Thymus (tissue), 11 donors: ENCODE measurements around the gene PAX4. TPM values are rescaled to one million over a fixed set of nuclear protein-coding genes. Genes with fewer than 3 reads are reported as not detected.
A peak's percentile ranks its signal among the peaks of the same experiment; 100 is the strongest.

Source experiments
- DNase-seq, 9 donors: peaks; one replicate each; pipeline ENCODE4 v3.0.0-alpha.2; 2013; ENCODE audit warnings: low spot score in 9 of 9, low read depth in 6 of 9, missing footprints in 1 of 9
- H3K27ac ChIP-seq, 2 donors: one replicate each; pipeline ENCODE4 v1.5.1; 2013; ENCODE audit warnings: control low read depth in 1 of 2, low read depth in 1 of 2, low read length in 1 of 2, mild to moderate bottlenecking in 1 of 2, moderate library complexity in 1 of 2
- H3K27me3 ChIP-seq, 2 donors: one replicate each; pipeline ENCODE4 v1.5.1; 2013; ENCODE audit warnings: low read length in 1 of 2; ENCODE audit not compliant: control insufficient read depth in 2 of 2, insufficient read depth in 1 of 2
- H3K36me3 ChIP-seq, 2 donors: one replicate each; pipeline ENCODE4 v1.5.1; 2013; ENCODE audit warnings: low read length in 1 of 2, mild to moderate bottlenecking in 1 of 2, moderate library complexity in 1 of 2; ENCODE audit not compliant: control insufficient read depth in 2 of 2, insufficient read depth in 2 of 2
- H3K4me1 ChIP-seq, 2 donors: one replicate each; pipeline ENCODE4 v1.5.1; 2013; ENCODE audit warnings: low read length in 2 of 2; ENCODE audit not compliant: control insufficient read depth in 2 of 2, insufficient read depth in 2 of 2
- H3K4me3 ChIP-seq, 2 donors: one replicate each; pipeline ENCODE4 v1.5.1; 2013; ENCODE audit warnings: low read length in 2 of 2, control low read depth in 1 of 2, mild to moderate bottlenecking in 1 of 2
- H3K9me3 ChIP-seq, 2 donors: one replicate each; pipeline ENCODE4 v1.5.1; 2013; ENCODE audit warnings: low read length in 1 of 2, mild to moderate bottlenecking in 1 of 2; ENCODE audit not compliant: control insufficient read depth in 2 of 2, insufficient read depth in 1 of 2
- WGBS: extraction: QIAGEN DNeasy Blood & Tissue Kit; methylation state at CpG from one replicate; pipeline ENCODE4 v1.1.7; 2013; 5-methylcytosine and 5-hydroxymethylcytosine counted together
- polyA plus RNA-seq: library from polyadenylated mRNA; stranded (reverse); fragments of 200-250 nt; gene quantifications from one replicate; pipeline ENCODE4 v1.2.3, GENCODE V29; 2013
- total RNA-seq: library from RNA; stranded (reverse); fragments of 120-200 nt; gene quantifications from one replicate; pipeline ENCODE4 v1.2.4, GENCODE V29; 2013
- donor health status: healthy.

Gene PAX4
- total and polyA plus RNA-seq, 2 donors: 0.11 TPM; not detected in 1

- no peaks in the 10 kb centered on the region for H3K27me3 ChIP-seq
- WGBS: 95% methylated on average over 4 of the region's 4 CpGs
- H3K36me3 ChIP-seq: peaks cover 0 to 8% of the 10 kb centered on the region in 2 donors
- H3K9me3 ChIP-seq: no peaks in the 10 kb centered on the region
- no peak for DNase-seq
- no peak overlapping the region for H3K27ac ChIP-seq
- H3K4me1 ChIP-seq: peaks cover 21% of the 10 kb centered on the region in 2 donors
- H3K4me3 ChIP-seq: no peak overlapping the region
Measured at GRCh38 chr7:127653396-127653795, 35.5 kb upstream of the PAX4 start.

- Histone ChIP-seq H3K27ac (peak overlapping the region; percentile 51 to 84), H3K4me3 (peak overlapping the region; percentile 56 to 68), H3K9me3 (no peaks in the 10 kb centered on the region), H3K36me3 (peaks cover 0 to 4% of the 10 kb centered on the region in 2 donors), H3K27me3 (no peaks in the 10 kb centered on the region), H3K4me1 (peaks cover 21% of the 10 kb centered on the region in 2 donors)
- WGBS: 4% methylated on average over 38 of the region's 38 CpGs
- peak in 2 of 9 donors; percentile 6 to 13 for DNase-seq
Measured at GRCh38 chr7:127652333-127653248, 34.6 kb upstream of the PAX4 start.

- peak within 1 kb of the TSS; percentile 90 to 96 for H3K27ac ChIP-seq
- WGBS: under 1% methylated on average over 67 of the region's 67 CpGs
- H3K9me3 ChIP-seq: no peaks in the 10 kb centered on the region
- peak within 1 kb of the TSS; percentile 56 to 68 for H3K4me3 ChIP-seq
- peaks cover 21% of the 10 kb centered on the region in 2 donors for H3K4me1 ChIP-seq
- peak; percentile 93 to 99 (median 98) for DNase-seq
- H3K27me3 ChIP-seq: no peaks in the 10 kb centered on the region
- no peaks in the 10 kb centered on the region for H3K36me3 ChIP-seq
Measured at GRCh38 chr7:127651556-127652332, 33.8 kb upstream of the PAX4 start, which contains the start of gene SND1. TSS of gene SND1 (plus strand) at chr7:127652194. CDS start at chr7:127652374, 180 bp downstream.

GRCh38 chr7:127650847-127651555 lies 33.1 kb upstream of the PAX4 start:
- 48% methylated on average over 29 of the region's 29 CpGs for WGBS
- peak overlapping the region; percentile 56 to 68 for H3K4me3 ChIP-seq
- H3K9me3 ChIP-seq: no peaks in the 10 kb centered on the region
- H3K27me3 ChIP-seq: no peaks in the 10 kb centered on the region
- H3K27ac ChIP-seq: peak overlapping the region; percentile 90 to 96
- peaks cover 21 to 25% of the 10 kb centered on the region in 2 donors for H3K4me1 ChIP-seq
- no peaks in the 10 kb centered on the region for H3K36me3 ChIP-seq
- peak in 1 of 9 donors; percentile 7 for DNase-seq

- no peaks in the 10 kb centered on the region for H3K9me3 ChIP-seq
- peaks cover 17 to 21% of the 10 kb centered on the region in 2 donors for H3K4me1 ChIP-seq
- no peak overlapping the region for H3K4me3 ChIP-seq
- H3K27ac ChIP-seq: no peak overlapping the region
- no peaks in the 10 kb centered on the region for H3K27me3 ChIP-seq
- no peak for DNase-seq
- WGBS: 97% methylated on average over 2 of the region's 2 CpGs
- no peaks in the 10 kb centered on the region for H3K36me3 ChIP-seq
Measured at GRCh38 chr7:127648986-127649385, 31.0 kb upstream of the PAX4 start.

GRCh38 chr7:127647636-127648035 lies 29.7 kb upstream of the PAX4 start:
- Histone ChIP-seq H3K27me3 (no peaks in the 10 kb centered on the region), H3K4me3 (no peak overlapping the region), H3K9me3 (no peaks in the 10 kb centered on the region), H3K4me1 (peaks cover 6 to 14% of the 10 kb centered on the region in 2 donors), H3K27ac (no peak overlapping the region), H3K36me3 (no peaks in the 10 kb centered on the region)
- 98% methylated on average over 8 of the region's 8 CpGs for WGBS
- no peak for DNase-seq

GRCh38 chr7:127644484-127644883 lies 26.5 kb upstream of the PAX4 start:
- Histone ChIP-seq H3K27ac (no peak overlapping the region), H3K4me1 (peaks cover 0 to 4% of the 10 kb centered on the region in 2 donors), H3K9me3 (no peaks in the 10 kb centered on the region), H3K27me3 (peaks cover 0 to 2% of the 10 kb centered on the region in 2 donors), H3K36me3 (no peaks in the 10 kb centered on the region), H3K4me3 (no peak overlapping the region)
- DNase-seq: no peak
- 97% methylated on average over 2 of the region's 2 CpGs for WGBS

- H3K27ac ChIP-seq: no peak overlapping the region
- H3K9me3 ChIP-seq: no peaks in the 10 kb centered on the region
- H3K4me1 ChIP-seq: peaks cover 0 to 2% of the 10 kb centered on the region in 2 donors
- no peak overlapping the region for H3K4me3 ChIP-seq
- H3K27me3 ChIP-seq: peaks cover 0 to 7% of the 10 kb centered on the region in 2 donors
- DNase-seq: no peak
- no peaks in the 10 kb centered on the region for H3K36me3 ChIP-seq
Measured at GRCh38 chr7:127638197-127638596, 20.3 kb upstream of the PAX4 start.
